ENCODE measurements around the gene LRP8. TPM values are rescaled to one million over a fixed set of nuclear protein-coding genes. Genes with fewer than 3 reads are reported as not detected.

LRP8 gene
- total RNA-seq, 1 experiment from 2014 or later, result 69.5 TPM

DNA sequence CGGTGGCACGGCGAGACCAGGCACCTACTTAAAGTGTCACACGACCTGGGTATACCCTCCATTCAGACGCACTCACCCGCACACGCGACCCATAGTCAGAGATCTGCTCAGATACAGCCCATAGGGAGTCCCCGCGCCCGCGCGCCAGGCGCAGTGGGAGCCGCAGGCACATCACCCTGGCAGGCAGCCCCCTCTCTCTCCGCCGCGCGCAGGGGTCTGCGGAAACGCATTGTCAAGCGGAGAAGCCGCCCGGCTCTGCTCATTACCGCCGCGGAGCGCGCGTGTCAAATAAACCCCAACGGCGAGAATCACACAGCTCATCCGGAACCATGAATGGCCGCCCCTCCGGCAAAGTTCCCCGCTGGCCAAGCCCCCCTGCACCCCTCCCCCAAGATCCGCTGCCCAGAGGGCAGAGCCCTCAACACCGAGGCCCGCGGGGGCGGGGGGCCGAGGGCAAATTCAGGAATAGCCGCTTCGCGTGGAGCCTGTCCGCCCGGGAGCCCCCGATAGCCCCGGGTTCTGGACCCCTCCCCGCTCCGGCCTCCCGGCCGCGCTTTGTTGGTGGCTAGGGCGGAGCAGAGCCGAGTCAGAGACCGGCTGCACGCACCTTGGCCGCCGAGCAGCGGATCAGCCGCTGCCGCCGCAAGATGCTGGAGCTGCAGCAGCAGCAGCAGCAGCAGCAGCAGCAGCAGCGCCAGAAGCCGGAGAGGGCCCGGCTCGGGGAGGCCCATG lies 522 bp downstream of the LRP8 start (continued):
- TF ChIP-seq, protein P1, sequence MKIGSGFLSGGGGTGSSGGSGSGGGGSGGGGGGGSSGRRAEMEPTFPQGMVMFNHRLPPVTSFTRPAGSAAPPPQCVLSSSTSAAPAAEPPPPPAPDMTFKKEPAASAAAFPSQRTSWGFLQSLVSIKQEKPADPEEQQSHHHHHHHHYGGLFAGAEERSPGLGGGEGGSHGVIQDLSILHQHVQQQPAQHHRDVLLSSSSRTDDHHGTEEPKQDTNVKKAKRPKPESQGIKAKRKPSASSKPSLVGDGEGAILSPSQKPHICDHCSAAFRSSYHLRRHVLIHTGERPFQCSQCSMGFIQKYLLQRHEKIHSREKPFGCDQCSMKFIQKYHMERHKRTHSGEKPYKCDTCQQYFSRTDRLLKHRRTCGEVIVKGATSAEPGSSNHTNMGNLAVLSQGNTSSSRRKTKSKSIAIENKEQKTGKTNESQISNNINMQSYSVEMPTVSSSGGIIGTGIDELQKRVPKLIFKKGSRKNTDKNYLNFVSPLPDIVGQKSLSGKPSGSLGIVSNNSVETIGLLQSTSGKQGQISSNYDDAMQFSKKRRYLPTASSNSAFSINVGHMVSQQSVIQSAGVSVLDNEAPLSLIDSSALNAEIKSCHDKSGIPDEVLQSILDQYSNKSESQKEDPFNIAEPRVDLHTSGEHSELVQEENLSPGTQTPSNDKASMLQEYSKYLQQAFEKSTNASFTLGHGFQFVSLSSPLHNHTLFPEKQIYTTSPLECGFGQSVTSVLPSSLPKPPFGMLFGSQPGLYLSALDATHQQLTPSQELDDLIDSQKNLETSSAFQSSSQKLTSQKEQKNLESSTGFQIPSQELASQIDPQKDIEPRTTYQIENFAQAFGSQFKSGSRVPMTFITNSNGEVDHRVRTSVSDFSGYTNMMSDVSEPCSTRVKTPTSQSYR (CRISPR knock-in tag; IDR thresholded peaks at IDR 0.05), result no peak
- TF ChIP-seq EMX1 (CRISPR knock-in tag; IDR thresholded peaks at IDR 0.05), result no peak
- TF ChIP-seq KAT7 (CRISPR knock-in tag; IDR thresholded peaks at IDR 0.05; ENCODE audit: borderline replicate concordance), result 0 out of 2 replicates have a peak, but pooled peaks have one; percentile 57

DNA sequence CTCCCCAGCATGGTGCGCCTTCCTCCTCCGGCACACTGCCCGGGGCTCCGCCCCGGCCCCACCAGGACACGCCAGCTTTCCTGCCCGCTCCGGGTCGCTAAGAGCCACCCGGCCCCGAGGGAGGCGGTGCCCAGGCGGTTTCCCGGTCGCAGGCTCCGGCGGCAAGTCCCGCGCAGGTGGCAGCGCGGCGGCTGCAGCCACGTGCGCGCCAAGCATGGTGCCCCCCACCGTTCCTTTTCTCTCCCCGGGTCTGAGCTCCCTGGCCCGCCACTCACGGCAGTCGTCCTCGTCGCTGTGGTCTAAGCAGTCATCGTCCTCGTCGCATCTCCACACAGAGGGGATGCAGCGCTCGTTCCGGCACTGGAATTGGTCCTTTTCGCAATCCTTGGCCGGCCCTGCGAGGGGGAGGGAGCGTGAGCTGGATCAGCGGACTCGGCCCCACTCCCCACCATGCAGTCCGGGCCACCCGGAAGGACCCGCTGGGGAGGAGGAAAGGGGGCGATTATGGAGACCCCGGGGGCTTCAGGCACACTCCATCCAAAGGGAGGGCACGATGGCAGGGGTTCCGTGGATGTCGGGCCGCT lies 1.2 kb downstream of the LRP8 start:
- CTCF ChIA-PET, result interaction anchor here (0.9 to 2.2 kb wide), 5 partner anchors 16 to 66 kb away, joined by 3 to 15 read pairs (median 3); no protein-coding TSS in a partner anchor
- H3K4me3 Mint-ChIP-seq, result peak overlapping the region; percentile 88
- peaks cover 30% of the 10 kb centered on the region for H3K4me1 Mint-ChIP-seq
- DNase-seq (ENCODE audit: low spot score) (no peak), ATAC-seq (peak; percentile 29)
- no peaks in the 10 kb centered on the region for H3K9me3 Mint-ChIP-seq
- POLR2A ChIA-PET, result interaction anchor here (0.6 to 1.1 kb wide), 5 partner anchors 8 to 1999 kb away, joined by 3 to 6 read pairs (median 3); no protein-coding TSS in a partner anchor
- H3K36me3 Mint-ChIP-seq, result peaks cover 26% of the 10 kb centered on the region
- peaks cover 3% of the 10 kb centered on the region; the same call in 1 of the 2 replicates for H3K27me3 Mint-ChIP-seq (ENCODE audit: low read depth)
- H3K27ac Mint-ChIP-seq, result peak overlapping the region; percentile 98
- TF ChIP-seq CREM (CRISPR knock-in tag; IDR thresholded peaks at IDR 0.05) (peak; percentile 70), TCF7 (CRISPR knock-in tag; IDR thresholded peaks at IDR 0.05; ENCODE audit: low read depth) (0 out of 2 replicates have a peak, but pooled peaks have one; percentile 50), EMX1 (CRISPR knock-in tag; IDR thresholded peaks at IDR 0.05) (no peak), ETV6 (CRISPR knock-in tag; IDR thresholded peaks at IDR 0.05) (peak; percentile 37; the same call in 1 of the 2 replicates), TP53 (CRISPR knock-in tag; IDR thresholded peaks at IDR 0.05) (0 out of 2 replicates have a peak, but pooled peaks have one; percentile 16), ATF1 (CRISPR knock-in tag; IDR thresholded peaks at IDR 0.05) (peak; percentile 62; the same call in 1 of the 2 replicates), MYBL2 (CRISPR knock-in tag; IDR thresholded peaks at IDR 0.05) (0 out of 2 replicates have a peak, but pooled peaks have one; percentile 79)
- TF ChIP-seq, protein P2, sequence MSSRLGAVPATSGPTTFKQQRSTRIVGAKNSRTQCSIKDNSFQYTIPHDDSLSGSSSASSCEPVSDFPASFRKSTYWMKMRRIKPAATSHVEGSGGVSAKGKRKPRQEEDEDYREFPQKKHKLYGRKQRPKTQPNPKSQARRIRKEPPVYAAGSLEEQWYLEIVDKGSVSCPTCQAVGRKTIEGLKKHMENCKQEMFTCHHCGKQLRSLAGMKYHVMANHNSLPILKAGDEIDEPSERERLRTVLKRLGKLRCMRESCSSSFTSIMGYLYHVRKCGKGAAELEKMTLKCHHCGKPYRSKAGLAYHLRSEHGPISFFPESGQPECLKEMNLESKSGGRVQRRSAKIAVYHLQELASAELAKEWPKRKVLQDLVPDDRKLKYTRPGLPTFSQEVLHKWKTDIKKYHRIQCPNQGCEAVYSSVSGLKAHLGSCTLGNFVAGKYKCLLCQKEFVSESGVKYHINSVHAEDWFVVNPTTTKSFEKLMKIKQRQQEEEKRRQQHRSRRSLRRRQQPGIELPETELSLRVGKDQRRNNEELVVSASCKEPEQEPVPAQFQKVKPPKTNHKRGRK (CRISPR knock-in tag; IDR thresholded peaks at IDR 0.05; ENCODE audit: borderline replicate concordance), result 0 out of 2 replicates have a peak, but pooled peaks have one; percentile 45
- TF ChIP-seq, protein P3, sequence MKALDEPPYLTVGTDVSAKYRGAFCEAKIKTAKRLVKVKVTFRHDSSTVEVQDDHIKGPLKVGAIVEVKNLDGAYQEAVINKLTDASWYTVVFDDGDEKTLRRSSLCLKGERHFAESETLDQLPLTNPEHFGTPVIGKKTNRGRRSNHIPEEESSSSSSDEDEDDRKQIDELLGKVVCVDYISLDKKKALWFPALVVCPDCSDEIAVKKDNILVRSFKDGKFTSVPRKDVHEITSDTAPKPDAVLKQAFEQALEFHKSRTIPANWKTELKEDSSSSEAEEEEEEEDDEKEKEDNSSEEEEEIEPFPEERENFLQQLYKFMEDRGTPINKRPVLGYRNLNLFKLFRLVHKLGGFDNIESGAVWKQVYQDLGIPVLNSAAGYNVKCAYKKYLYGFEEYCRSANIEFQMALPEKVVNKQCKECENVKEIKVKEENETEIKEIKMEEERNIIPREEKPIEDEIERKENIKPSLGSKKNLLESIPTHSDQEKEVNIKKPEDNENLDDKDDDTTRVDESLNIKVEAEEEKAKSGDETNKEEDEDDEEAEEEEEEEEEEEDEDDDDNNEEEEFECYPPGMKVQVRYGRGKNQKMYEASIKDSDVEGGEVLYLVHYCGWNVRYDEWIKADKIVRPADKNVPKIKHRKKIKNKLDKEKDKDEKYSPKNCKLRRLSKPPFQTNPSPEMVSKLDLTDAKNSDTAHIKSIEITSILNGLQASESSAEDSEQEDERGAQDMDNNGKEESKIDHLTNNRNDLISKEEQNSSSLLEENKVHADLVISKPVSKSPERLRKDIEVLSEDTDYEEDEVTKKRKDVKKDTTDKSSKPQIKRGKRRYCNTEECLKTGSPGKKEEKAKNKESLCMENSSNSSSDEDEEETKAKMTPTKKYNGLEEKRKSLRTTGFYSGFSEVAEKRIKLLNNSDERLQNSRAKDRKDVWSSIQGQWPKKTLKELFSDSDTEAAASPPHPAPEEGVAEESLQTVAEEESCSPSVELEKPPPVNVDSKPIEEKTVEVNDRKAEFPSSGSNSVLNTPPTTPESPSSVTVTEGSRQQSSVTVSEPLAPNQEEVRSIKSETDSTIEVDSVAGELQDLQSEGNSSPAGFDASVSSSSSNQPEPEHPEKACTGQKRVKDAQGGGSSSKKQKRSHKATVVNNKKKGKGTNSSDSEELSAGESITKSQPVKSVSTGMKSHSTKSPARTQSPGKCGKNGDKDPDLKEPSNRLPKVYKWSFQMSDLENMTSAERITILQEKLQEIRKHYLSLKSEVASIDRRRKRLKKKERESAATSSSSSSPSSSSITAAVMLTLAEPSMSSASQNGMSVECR (CRISPR knock-in tag; IDR thresholded peaks at IDR 0.05; ENCODE audit: borderline replicate concordance), result peak; percentile 41; the same call in 1 of the 2 replicates
- TF ChIP-seq, protein P4, sequence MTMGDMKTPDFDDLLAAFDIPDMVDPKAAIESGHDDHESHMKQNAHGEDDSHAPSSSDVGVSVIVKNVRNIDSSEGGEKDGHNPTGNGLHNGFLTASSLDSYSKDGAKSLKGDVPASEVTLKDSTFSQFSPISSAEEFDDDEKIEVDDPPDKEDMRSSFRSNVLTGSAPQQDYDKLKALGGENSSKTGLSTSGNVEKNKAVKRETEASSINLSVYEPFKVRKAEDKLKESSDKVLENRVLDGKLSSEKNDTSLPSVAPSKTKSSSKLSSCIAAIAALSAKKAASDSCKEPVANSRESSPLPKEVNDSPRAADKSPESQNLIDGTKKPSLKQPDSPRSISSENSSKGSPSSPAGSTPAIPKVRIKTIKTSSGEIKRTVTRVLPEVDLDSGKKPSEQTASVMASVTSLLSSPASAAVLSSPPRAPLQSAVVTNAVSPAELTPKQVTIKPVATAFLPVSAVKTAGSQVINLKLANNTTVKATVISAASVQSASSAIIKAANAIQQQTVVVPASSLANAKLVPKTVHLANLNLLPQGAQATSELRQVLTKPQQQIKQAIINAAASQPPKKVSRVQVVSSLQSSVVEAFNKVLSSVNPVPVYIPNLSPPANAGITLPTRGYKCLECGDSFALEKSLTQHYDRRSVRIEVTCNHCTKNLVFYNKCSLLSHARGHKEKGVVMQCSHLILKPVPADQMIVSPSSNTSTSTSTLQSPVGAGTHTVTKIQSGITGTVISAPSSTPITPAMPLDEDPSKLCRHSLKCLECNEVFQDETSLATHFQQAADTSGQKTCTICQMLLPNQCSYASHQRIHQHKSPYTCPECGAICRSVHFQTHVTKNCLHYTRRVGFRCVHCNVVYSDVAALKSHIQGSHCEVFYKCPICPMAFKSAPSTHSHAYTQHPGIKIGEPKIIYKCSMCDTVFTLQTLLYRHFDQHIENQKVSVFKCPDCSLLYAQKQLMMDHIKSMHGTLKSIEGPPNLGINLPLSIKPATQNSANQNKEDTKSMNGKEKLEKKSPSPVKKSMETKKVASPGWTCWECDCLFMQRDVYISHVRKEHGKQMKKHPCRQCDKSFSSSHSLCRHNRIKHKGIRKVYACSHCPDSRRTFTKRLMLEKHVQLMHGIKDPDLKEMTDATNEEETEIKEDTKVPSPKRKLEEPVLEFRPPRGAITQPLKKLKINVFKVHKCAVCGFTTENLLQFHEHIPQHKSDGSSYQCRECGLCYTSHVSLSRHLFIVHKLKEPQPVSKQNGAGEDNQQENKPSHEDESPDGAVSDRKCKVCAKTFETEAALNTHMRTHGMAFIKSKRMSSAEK (CRISPR knock-in tag; IDR thresholded peaks at IDR 0.05; ENCODE audit: borderline replicate concordance), result no peak
- TF ChIP-seq, protein P5, sequence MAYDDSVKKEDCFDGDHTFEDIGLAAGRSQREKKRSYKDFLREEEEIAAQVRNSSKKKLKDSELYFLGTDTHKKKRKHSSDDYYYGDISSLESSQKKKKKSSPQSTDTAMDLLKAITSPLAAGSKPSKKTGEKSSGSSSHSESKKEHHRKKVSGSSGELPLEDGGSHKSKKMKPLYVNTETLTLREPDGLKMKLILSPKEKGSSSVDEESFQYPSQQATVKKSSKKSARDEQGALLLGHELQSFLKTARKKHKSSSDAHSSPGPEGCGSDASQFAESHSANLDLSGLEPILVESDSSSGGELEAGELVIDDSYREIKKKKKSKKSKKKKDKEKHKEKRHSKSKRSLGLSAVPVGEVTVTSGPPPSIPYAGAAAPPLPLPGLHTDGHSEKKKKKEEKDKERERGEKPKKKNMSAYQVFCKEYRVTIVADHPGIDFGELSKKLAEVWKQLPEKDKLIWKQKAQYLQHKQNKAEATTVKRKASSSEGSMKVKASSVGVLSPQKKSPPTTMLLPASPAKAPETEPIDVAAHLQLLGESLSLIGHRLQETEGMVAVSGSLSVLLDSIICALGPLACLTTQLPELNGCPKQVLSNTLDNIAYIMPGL (CRISPR knock-in tag; IDR thresholded peaks at IDR 0.05), result peak; percentile 39; the same call in 1 of the 2 replicates
- TF ChIP-seq, protein P6, sequence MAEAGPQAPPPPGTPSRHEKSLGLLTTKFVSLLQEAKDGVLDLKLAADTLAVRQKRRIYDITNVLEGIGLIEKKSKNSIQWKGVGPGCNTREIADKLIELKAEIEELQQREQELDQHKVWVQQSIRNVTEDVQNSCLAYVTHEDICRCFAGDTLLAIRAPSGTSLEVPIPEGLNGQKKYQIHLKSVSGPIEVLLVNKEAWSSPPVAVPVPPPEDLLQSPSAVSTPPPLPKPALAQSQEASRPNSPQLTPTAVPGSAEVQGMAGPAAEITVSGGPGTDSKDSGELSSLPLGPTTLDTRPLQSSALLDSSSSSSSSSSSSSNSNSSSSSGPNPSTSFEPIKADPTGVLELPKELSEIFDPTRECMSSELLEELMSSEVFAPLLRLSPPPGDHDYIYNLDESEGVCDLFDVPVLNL (CRISPR knock-in tag; IDR thresholded peaks at IDR 0.05; ENCODE audit: borderline replicate concordance, low read depth), result peak; percentile 33; the same call in 1 of the 2 replicates
- TF ChIP-seq, protein P7, sequence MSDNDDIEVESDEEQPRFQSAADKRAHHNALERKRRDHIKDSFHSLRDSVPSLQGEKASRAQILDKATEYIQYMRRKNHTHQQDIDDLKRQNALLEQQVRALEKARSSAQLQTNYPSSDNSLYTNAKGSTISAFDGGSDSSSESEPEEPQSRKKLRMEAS (CRISPR knock-in tag; IDR thresholded peaks at IDR 0.05), result peak; percentile 79
